Left ventricle myocardium inferior (tissue), 1 donor: Measurements from ENCODE around the gene STK38L. TPM values are rescaled to one million over a fixed set of nuclear protein-coding genes. Genes with fewer than 3 reads are reported as not detected.

Experiments
- DNase-seq: peaks from one replicate; pipeline ENCODE4 v3.0.0-alpha.2; 2020
- H3K27ac ChIP-seq: fragments of 200-600 bp; replicated peaks from 2 replicates; pipeline ENCODE4 v1.8.0; 2021
- H3K27me3 ChIP-seq: fragments of 200-600 bp; 2 replicates; pipeline ENCODE4 v1.8.0; 2021; ENCODE audit warnings: low read depth
- H3K36me3 ChIP-seq: fragments of 200-600 bp; 2 replicates; pipeline ENCODE4 v1.8.0; 2021
- H3K4me1 ChIP-seq: fragments of 200-600 bp; 2 replicates; pipeline ENCODE4 v1.8.0; 2021
- H3K4me3 ChIP-seq: fragments of 200-600 bp; 2 replicates; pipeline ENCODE4 v1.8.0; 2021; ENCODE audit warnings: mild to moderate bottlenecking, moderate library complexity
- H3K9me3 ChIP-seq: fragments of 200-600 bp; replicated peaks from 2 replicates; pipeline ENCODE4 v1.8.0; 2021
- intact Hi-C: fragments of 100-400 bp; cut with micrococcal nuclease; formaldehyde crosslinking; loops from one replicate; pipeline ENCODE4 v1.11.0; 2022
- total RNA-seq: library from RNA; stranded (reverse); fragmentation: NEBNext Ultra II Directional; extraction: Animal tissue kit (Norgen Biotek cat#: 25700); gene quantifications from one replicate; pipeline ENCODE4 v1.2.1, GENCODE V29; 2021
- TF ChIP-seq, protein P1 (sequence below): fragments of 200-600 bp; IDR thresholded peaks from 2 replicates; pipeline ENCODE4 v1.8.0; 2021; ENCODE audit warnings: antibody characterized with exemption, mild to moderate bottlenecking, borderline replicate concordance
- donor health status: DM: no; HTN: yes; CAD: no; lungs with severe emphysema.

The STK38L gene
- total RNA-seq, 1 donor from 2014 or later = 75.4 TPM

- DNase-seq = no peak
- Histone ChIP-seq H3K9me3 (no peaks in the 10 kb centered on the region), H3K27me3 (peaks cover 15% of the 10 kb centered on the region), H3K4me1 (peaks cover 19% of the 10 kb centered on the region), H3K4me3 (no peak overlapping the region), H3K36me3 (no peaks in the 10 kb centered on the region), H3K27ac (no peak overlapping the region)
- TF ChIP-seq, protein P1, sequence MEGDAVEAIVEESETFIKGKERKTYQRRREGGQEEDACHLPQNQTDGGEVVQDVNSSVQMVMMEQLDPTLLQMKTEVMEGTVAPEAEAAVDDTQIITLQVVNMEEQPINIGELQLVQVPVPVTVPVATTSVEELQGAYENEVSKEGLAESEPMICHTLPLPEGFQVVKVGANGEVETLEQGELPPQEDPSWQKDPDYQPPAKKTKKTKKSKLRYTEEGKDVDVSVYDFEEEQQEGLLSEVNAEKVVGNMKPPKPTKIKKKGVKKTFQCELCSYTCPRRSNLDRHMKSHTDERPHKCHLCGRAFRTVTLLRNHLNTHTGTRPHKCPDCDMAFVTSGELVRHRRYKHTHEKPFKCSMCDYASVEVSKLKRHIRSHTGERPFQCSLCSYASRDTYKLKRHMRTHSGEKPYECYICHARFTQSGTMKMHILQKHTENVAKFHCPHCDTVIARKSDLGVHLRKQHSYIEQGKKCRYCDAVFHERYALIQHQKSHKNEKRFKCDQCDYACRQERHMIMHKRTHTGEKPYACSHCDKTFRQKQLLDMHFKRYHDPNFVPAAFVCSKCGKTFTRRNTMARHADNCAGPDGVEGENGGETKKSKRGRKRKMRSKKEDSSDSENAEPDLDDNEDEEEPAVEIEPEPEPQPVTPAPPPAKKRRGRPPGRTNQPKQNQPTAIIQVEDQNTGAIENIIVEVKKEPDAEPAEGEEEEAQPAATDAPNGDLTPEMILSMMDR = no peak
- intact Hi-C loops = no loop called here
These were observed 90.6 kb downstream of the STK38L start for GRCh38 chr12:27334721-27335082.

DNA sequence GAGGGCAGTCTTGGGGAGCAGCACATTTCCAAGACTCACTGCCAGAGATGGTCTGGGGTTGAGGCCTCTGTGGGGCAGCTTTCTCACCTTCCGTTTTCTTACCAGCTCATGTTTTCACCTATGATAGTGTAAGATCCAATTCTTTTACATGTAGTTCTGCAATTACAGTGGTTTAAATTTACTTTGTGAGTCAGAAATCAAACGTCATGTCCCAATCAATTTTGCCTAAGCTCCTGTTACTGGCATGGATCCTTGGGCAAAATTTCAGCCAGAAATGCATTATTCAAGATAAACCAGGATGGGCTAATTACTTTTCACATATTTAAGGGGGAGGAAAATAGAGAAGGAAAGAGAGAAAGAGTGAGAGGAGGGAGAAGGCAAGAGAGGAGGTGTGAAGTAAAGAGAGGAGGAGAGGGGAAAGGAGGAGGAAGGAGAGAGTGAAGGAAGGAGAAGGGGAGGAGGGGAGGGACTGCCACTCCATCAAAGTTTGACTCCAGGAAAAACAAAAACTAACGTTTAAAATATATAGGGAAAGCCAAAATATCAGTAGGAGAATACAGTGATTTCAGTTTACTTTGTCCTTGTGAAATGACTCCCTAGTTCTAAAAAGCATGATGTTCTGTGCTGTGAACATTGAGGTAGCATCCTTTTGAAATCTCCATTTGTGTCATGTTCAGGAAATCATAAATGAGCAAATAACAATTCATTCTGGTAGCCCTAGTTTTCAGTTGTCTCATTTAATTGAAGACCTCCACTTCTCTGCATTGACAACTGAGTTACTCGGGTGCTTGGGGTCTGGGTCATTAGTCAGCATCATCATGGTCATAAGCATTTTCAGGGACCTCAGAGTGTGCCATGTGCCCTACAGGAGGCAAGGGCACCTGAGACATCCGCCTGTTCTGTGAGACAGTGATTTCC, 91.5 kb downstream of the STK38L start:
- TF ChIP-seq, protein P1 = no peak
- Histone ChIP-seq H3K4me1 (peaks cover 19% of the 10 kb centered on the region), H3K4me3 (no peak overlapping the region), H3K27me3 (peaks cover 15% of the 10 kb centered on the region), H3K9me3 (no peaks in the 10 kb centered on the region), H3K27ac (no peak overlapping the region), H3K36me3 (no peaks in the 10 kb centered on the region)
- intact Hi-C loops = no loop called here
- no peak for DNase-seq

- DNase-seq = no peak
- TF ChIP-seq, protein P1 = no peak
- peaks cover 19% of the 10 kb centered on the region for H3K4me1 ChIP-seq
- no peak overlapping the region for H3K27ac ChIP-seq
- H3K36me3 ChIP-seq = no peaks in the 10 kb centered on the region
- H3K4me3 ChIP-seq = no peak overlapping the region
- intact Hi-C loops = no loop called here
- H3K27me3 ChIP-seq = peaks cover 15% of the 10 kb centered on the region
- no peaks in the 10 kb centered on the region for H3K9me3 ChIP-seq
These were observed 92.2 kb downstream of the STK38L start for GRCh38 chr12:27336282-27336653.

DNA sequence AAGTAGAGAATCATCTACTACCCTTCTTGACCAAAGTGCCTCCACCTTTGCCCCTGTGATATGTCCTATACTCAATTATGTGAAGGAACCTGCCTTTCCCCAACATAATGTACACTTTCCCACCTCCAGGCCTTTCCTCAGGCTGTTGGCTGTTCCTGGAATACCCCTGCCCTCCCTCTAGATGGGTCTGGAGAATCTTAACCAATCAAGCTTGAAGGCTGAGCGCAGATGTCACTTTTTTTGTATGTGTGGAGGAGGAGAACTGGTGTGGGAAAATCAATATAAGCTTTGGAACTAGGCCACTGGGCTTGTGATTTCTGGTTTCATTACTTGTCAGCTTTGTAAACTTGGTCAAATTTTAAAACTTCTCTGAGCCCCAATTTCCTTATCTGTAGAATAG, 93.3 kb downstream of the STK38L start:
- no peak overlapping the region for H3K4me3 ChIP-seq
- H3K36me3 ChIP-seq = no peaks in the 10 kb centered on the region
- no peak overlapping the region for H3K27ac ChIP-seq
- DNase-seq = no peak
- no peaks in the 10 kb centered on the region for H3K9me3 ChIP-seq
- intact Hi-C loops = no loop called here
- peaks cover 11% of the 10 kb centered on the region for H3K4me1 ChIP-seq
- peaks cover 8% of the 10 kb centered on the region for H3K27me3 ChIP-seq
- TF ChIP-seq, protein P1 = no peak

DNA sequence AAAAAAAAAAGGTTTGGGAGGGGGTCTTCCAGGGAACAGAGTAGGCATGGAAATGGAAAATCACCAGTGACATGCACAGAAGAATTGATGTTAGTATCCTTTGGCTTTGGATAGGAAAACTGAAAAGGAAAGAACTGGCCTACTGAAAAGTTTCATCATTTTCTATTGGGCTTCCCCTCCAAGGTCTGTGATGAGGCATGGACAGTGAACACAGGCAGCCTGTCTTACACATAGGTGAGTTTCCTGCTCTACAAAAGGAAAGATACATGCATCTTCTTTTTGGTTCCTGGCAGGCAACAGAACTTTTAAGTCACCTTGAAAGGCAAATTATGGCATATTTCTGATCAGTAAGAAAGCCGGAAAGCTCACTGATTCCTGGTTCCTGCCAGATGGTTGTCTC, 94.4 kb downstream of the STK38L start:
- intact Hi-C loops = no loop called here
- no peak overlapping the region for H3K27ac ChIP-seq
- no peak overlapping the region for H3K4me3 ChIP-seq
- H3K9me3 ChIP-seq = no peaks in the 10 kb centered on the region
- H3K4me1 ChIP-seq = peaks cover 3% of the 10 kb centered on the region
- TF ChIP-seq, protein P1 = no peak
- DNase-seq = no peak
- H3K36me3 ChIP-seq = no peaks in the 10 kb centered on the region
- peaks cover under 1% of the 10 kb centered on the region for H3K27me3 ChIP-seq
